IPS-20b (cell line): ENCODE results near the gene EFCC1.

Experiments
- H3K27ac ChIP-seq: one replicate; pipeline ENCODE4 v1.5.1; 2013; ENCODE audit warnings: low read length
- H3K27me3 ChIP-seq: 2 replicates; pipeline ENCODE4 v1.6.1; 2013; ENCODE audit warnings: mild to moderate bottlenecking, low read length, inconsistent platforms; ENCODE audit not compliant: insufficient read depth
- H3K36me3 ChIP-seq: 2 replicates; pipeline ENCODE4 v1.6.1; 2013; ENCODE audit warnings: low read depth, mild to moderate bottlenecking, inconsistent platforms, low read length, moderate library complexity; ENCODE audit not compliant: insufficient read depth
- H3K4me1 ChIP-seq: 2 replicates; pipeline ENCODE4 v1.6.1; 2013; ENCODE audit warnings: mild to moderate bottlenecking, control low read depth, inconsistent platforms, low read length, moderate library complexity; ENCODE audit not compliant: insufficient read depth
- H3K4me3 ChIP-seq: 2 replicates; pipeline ENCODE4 v1.5.1; 2013; ENCODE audit warnings: mild to moderate bottlenecking, low read length, inconsistent platforms
- H3K9ac ChIP-seq: 2 replicates; pipeline ENCODE4 v1.6.1; 2013; ENCODE audit warnings: low read depth, mild to moderate bottlenecking, inconsistent platforms, low read length, moderate library complexity
- H3K9me3 ChIP-seq: 2 replicates; pipeline ENCODE4 v1.6.1; 2013; ENCODE audit warnings: mild to moderate bottlenecking, low read depth, low read length, inconsistent platforms; ENCODE audit not compliant: insufficient read depth

The EFCC1 gene

GRCh38 chr3:129027544-129027880, 26.4 kb downstream of the EFCC1 start:
- Histone ChIP-seq H3K36me3 (no peaks in the 10 kb centered on the region), H3K4me3 (peak overlapping the region; percentile 41; the same call in 1 of the 2 replicates), H3K9ac (no peak overlapping the region), H3K27me3 (peaks cover 25% of the 10 kb centered on the region), H3K27ac (no peak overlapping the region), H3K9me3 (no peaks in the 10 kb centered on the region), H3K4me1 (no peaks in the 10 kb centered on the region)

- Histone ChIP-seq H3K4me1 (no peaks in the 10 kb centered on the region), H3K9me3 (no peaks in the 10 kb centered on the region), H3K4me3 (no peak overlapping the region), H3K27ac (no peak overlapping the region), H3K36me3 (no peaks in the 10 kb centered on the region), H3K27me3 (peaks cover 25% of the 10 kb centered on the region), H3K9ac (no peak overlapping the region)
Observed at GRCh38 chr3:129028866-129029265, 27.8 kb downstream of the EFCC1 start.

- Histone ChIP-seq H3K27me3 (peaks cover 14% of the 10 kb centered on the region), H3K36me3 (no peaks in the 10 kb centered on the region), H3K9me3 (no peaks in the 10 kb centered on the region), H3K27ac (no peak overlapping the region), H3K4me1 (no peaks in the 10 kb centered on the region), H3K9ac (no peak overlapping the region), H3K4me3 (no peak overlapping the region)
Observed at GRCh38 chr3:129030611-129031010, 29.5 kb downstream of the EFCC1 start.

- Histone ChIP-seq H3K4me1 (no peaks in the 10 kb centered on the region), H3K27me3 (peaks cover 3% of the 10 kb centered on the region), H3K9ac (no peak overlapping the region), H3K36me3 (no peaks in the 10 kb centered on the region), H3K4me3 (no peak overlapping the region), H3K27ac (no peak overlapping the region), H3K9me3 (no peaks in the 10 kb centered on the region)
Observed at GRCh38 chr3:129031476-129032215, 30.5 kb downstream of the EFCC1 start.

GRCh38 chr3:129032716-129033115, 31.6 kb downstream of the EFCC1 start:
- Histone ChIP-seq H3K9ac (no peak overlapping the region), H3K4me1 (no peaks in the 10 kb centered on the region), H3K4me3 (no peak overlapping the region)

GRCh38 chr3:129033151-129033550, 32.0 kb downstream of the EFCC1 start:
- no peaks in the 10 kb centered on the region for H3K36me3 ChIP-seq
- H3K9me3 ChIP-seq = no peaks in the 10 kb centered on the region
- no peaks in the 10 kb centered on the region; the same call in 1 of the 2 replicates for H3K27me3 ChIP-seq
- no peak overlapping the region for H3K27ac ChIP-seq
- no peaks in the 10 kb centered on the region for H3K4me1 ChIP-seq
- no peak overlapping the region for H3K9ac ChIP-seq
- H3K4me3 ChIP-seq = no peak overlapping the region

More at GRCh38 chr3:129032716-129033115, 31.6 kb downstream of the EFCC1 start:
- H3K9me3 ChIP-seq = no peaks in the 10 kb centered on the region
- no peaks in the 10 kb centered on the region; the same call in 1 of the 2 replicates for H3K27me3 ChIP-seq
- H3K27ac ChIP-seq = no peak overlapping the region
- no peaks in the 10 kb centered on the region for H3K36me3 ChIP-seq

GRCh38 chr3:129033633-129034321, 32.7 kb downstream of the EFCC1 start:
- H3K4me3 ChIP-seq = no peak overlapping the region
- H3K4me1 ChIP-seq = no peaks in the 10 kb centered on the region
- H3K27ac ChIP-seq = no peak overlapping the region
- H3K27me3 ChIP-seq = no peaks in the 10 kb centered on the region
- H3K9ac ChIP-seq = no peak overlapping the region
- no peaks in the 10 kb centered on the region for H3K9me3 ChIP-seq
- H3K36me3 ChIP-seq = no peaks in the 10 kb centered on the region

- no peaks in the 10 kb centered on the region for H3K4me1 ChIP-seq
- H3K4me3 ChIP-seq = no peak overlapping the region
- H3K27me3 ChIP-seq = no peaks in the 10 kb centered on the region
- H3K27ac ChIP-seq = no peak overlapping the region
- no peaks in the 10 kb centered on the region for H3K36me3 ChIP-seq
- H3K9ac ChIP-seq = no peak overlapping the region
- no peaks in the 10 kb centered on the region for H3K9me3 ChIP-seq
Observed at GRCh38 chr3:129034642-129035041, 33.5 kb downstream of the EFCC1 start.

- H3K4me1 ChIP-seq = no peaks in the 10 kb centered on the region
- no peak overlapping the region for H3K4me3 ChIP-seq
- no peak overlapping the region for H3K9ac ChIP-seq
- H3K36me3 ChIP-seq = no peaks in the 10 kb centered on the region
- H3K9me3 ChIP-seq = no peaks in the 10 kb centered on the region
- no peak overlapping the region for H3K27ac ChIP-seq
- no peaks in the 10 kb centered on the region for H3K27me3 ChIP-seq
Observed at GRCh38 chr3:129035360-129036221, 34.5 kb downstream of the EFCC1 start.

- Histone ChIP-seq H3K4me1 (no peaks in the 10 kb centered on the region), H3K4me3 (no peak overlapping the region), H3K9ac (no peak overlapping the region)
Observed at GRCh38 chr3:129036222-129037092, 35.4 kb downstream of the EFCC1 start.

GRCh38 chr3:129037093-129037419, 36.0 kb downstream of the EFCC1 start:
- Histone ChIP-seq H3K27me3 (no peaks in the 10 kb centered on the region), H3K4me1 (no peaks in the 10 kb centered on the region), H3K9ac (no peak overlapping the region), H3K36me3 (no peaks in the 10 kb centered on the region), H3K9me3 (no peaks in the 10 kb centered on the region), H3K27ac (no peak overlapping the region), H3K4me3 (no peak overlapping the region)

More at GRCh38 chr3:129036222-129037092, 35.4 kb downstream of the EFCC1 start:
- Histone ChIP-seq H3K27ac (no peak overlapping the region), H3K9me3 (no peaks in the 10 kb centered on the region), H3K36me3 (no peaks in the 10 kb centered on the region), H3K27me3 (no peaks in the 10 kb centered on the region)
